Measurements from ENCODE around the gene ERC1. TPM values are rescaled to one million over a fixed set of nuclear protein-coding genes. Genes with fewer than 3 reads are reported as not detected.
"Not testable (repeated sequence)": the region's sequence is repeated elsewhere in the genome, so short reads cannot be mapped to it uniquely, and the experiment has no call there.

ERC1 gene
- total and polyA plus RNA-seq, 12 donors, result 6.5 to 67.5 (median 47.5) TPM

DNA sequence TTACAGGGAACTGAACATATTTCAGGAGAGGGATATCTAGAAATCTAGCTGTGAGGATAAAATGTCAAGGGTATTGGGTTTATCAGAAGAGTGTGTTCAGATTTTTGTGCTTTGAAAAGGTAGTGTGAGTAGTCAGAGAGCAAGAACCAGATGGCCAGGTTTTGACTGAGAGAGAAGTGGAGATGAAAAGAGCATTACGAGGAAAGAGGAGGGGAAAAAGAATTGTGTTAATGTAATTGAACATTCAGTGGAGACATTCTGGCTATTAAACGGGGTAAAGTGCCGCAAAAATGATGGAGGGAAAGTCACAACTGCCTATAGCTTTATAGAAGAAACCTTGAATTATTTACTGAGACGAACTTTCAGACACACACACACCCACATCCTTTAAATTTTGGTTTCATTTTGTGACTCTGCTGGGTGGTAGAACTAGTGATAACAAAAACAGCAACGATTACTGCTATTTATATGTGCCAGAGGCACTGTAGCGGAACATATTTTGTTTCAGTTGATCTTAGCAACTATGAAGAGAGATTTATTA, 213.6 kb downstream of the ERC1 start:
- intact Hi-C loops (cut with DNase I), result no loop called here
- DNase-seq (no peak), ATAC-seq (peak in 6 of 8 donors; percentile 23 to 71 (median 50))
- 9% methylated on average over 6 of the region's 6 CpGs for WGBS, 2 donors
- Histone ChIP-seq H3K27me3 (no peaks in the 10 kb centered on the region), H3K27ac (peak overlapping the region; percentile 29 to 89 (median 76)), H3K36me3 (peaks cover 0 to 3% (median 0%) of the 10 kb centered on the region in 9 donors), H3K9me3 (no peaks in the 10 kb centered on the region), H3K4me1 (peaks cover 0 to 49% (median 22%) of the 10 kb centered on the region in 9 donors), H3K4me3 (peak overlapping the region in 9 of 10 donors; percentile 32 to 58 (median 49))
- TF ChIP-seq, protein P1, sequence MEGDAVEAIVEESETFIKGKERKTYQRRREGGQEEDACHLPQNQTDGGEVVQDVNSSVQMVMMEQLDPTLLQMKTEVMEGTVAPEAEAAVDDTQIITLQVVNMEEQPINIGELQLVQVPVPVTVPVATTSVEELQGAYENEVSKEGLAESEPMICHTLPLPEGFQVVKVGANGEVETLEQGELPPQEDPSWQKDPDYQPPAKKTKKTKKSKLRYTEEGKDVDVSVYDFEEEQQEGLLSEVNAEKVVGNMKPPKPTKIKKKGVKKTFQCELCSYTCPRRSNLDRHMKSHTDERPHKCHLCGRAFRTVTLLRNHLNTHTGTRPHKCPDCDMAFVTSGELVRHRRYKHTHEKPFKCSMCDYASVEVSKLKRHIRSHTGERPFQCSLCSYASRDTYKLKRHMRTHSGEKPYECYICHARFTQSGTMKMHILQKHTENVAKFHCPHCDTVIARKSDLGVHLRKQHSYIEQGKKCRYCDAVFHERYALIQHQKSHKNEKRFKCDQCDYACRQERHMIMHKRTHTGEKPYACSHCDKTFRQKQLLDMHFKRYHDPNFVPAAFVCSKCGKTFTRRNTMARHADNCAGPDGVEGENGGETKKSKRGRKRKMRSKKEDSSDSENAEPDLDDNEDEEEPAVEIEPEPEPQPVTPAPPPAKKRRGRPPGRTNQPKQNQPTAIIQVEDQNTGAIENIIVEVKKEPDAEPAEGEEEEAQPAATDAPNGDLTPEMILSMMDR (IDR thresholded peaks at IDR 0.05), result no peak

DNA sequence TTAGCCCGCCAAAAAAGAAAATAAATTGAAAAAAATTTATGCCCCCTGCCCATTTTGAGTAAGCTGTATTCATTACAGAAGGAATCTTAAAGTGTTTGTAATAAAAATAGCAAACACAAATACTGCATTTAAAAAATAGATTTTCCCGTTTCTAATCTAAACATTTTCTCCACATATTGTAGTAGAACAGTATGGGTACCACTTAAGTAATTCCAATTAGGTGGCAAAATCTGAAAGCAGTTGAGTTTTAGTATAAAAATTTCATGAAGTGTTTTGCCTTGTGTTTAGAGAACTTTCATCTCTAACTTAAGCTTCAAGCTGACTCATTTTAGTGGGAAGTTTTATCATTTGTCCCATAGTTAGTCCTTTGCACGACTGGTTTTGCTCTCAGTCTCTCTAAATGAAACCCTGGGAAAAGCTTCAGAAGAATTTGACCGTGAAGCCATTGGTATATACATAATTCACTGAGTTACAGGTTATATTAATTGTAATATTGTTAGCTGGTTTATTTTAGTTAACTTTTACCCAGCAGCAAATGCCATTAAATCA, 214.6 kb downstream of the ERC1 start:
- intact Hi-C loops (cut with DNase I), result no loop called here
- Histone ChIP-seq H3K36me3 (peaks cover 0 to under 1% (median 0%) of the 10 kb centered on the region in 9 donors), H3K27me3 (no peaks in the 10 kb centered on the region), H3K4me1 (peaks cover 0 to 49% (median 22%) of the 10 kb centered on the region in 9 donors), H3K4me3 (peak overlapping the region in 9 of 10 donors; percentile 7 to 58 (median 49)), H3K9me3 (no peaks in the 10 kb centered on the region), H3K27ac (peak overlapping the region in 9 of 10 donors; percentile 29 to 89 (median 77))
- WGBS, 2 donors, result 46 to 52% methylated on average over 4 of the region's 4 CpGs
- DNase-seq, result no peak
- TF ChIP-seq, protein P1 (IDR thresholded peaks at IDR 0.05), result no peak
- no peak for ATAC-seq

DNA sequence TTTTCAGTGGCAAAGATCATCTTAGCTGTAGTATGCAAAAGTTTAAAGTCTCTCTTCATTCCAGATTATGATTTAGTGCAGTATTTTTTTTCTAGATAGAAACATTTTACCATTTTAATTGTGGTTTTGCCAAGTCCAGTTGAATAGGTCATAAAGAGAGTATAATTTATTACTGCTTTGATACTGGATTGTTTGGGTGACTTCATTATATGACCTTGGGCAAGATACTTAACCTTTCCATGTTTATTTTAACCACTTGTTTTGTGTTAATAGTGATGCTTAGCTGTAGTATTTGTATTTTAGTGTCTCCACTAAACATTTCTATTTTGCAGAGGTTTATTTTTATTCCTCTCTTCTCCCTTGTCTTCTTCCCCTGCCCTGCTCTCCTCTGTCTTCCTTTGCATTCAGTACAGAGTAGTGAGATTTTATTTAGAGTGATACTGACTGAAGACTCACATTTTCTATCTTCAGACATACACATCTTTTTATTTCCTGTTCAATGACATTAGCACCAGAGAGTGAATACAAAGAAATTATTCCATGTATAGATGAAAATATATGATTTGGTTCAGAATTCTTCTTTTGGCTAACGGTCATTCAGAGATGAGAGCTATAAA, 215.2 kb downstream of the ERC1 start:
- DNase-seq (no peak), ATAC-seq (no peak)
- peak overlapping the region in 4 of 10 donors; percentile 7 to 58 (median 54) for H3K4me3 ChIP-seq
- TF ChIP-seq, protein P1 (IDR thresholded peaks at IDR 0.05), result no peak
- intact Hi-C loops (cut with DNase I), result no loop called here
- peaks cover 0 to 50% (median 22%) of the 10 kb centered on the region in 9 donors for H3K4me1 ChIP-seq
- WGBS, 2 donors, result 46 to 61% methylated on average over 1 of the region's 1 CpG
- H3K27ac ChIP-seq, result peak overlapping the region in 9 of 10 donors; percentile 29 to 89 (median 77)
- H3K36me3 ChIP-seq, result no peaks in the 10 kb centered on the region
- no peaks in the 10 kb centered on the region for H3K9me3 ChIP-seq
- no peaks in the 10 kb centered on the region for H3K27me3 ChIP-seq

DNA sequence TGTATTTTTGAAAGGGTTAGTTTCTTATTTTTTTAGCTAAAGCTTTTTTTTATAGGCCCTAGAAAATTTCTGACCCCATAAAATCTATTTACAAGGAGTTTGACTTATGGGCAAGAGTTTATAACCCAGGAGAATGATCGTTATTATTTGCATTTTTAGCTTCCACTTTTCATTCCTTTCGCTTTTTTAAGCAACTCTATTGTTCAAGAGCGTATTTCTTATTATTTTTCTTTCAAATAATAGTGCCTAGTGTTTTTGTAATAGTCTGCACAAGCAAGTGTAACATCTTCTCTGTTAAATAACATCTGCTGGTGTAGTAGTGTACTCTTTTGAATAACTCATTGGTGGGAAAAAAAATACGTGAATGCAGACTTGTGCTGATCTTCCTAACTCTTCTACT, 216.3 kb downstream of the ERC1 start:
- no peaks in the 10 kb centered on the region for H3K9me3 ChIP-seq
- H3K27ac ChIP-seq, result peak overlapping the region in 5 of 10 donors; percentile 11 to 89 (median 81)
- ATAC-seq (no peak), DNase-seq (no peak)
- no peak overlapping the region for H3K4me3 ChIP-seq
- intact Hi-C loops (cut with DNase I), result no loop called here
- 80 to 88% methylated on average over 4 of the region's 4 CpGs for WGBS, 2 donors
- H3K4me1 ChIP-seq, result peaks cover 0 to 61% (median 22%) of the 10 kb centered on the region in 9 donors
- H3K36me3 ChIP-seq, result no peaks in the 10 kb centered on the region
- H3K27me3 ChIP-seq, result no peaks in the 10 kb centered on the region
- TF ChIP-seq, protein P1 (IDR thresholded peaks at IDR 0.05), result no peak

DNA sequence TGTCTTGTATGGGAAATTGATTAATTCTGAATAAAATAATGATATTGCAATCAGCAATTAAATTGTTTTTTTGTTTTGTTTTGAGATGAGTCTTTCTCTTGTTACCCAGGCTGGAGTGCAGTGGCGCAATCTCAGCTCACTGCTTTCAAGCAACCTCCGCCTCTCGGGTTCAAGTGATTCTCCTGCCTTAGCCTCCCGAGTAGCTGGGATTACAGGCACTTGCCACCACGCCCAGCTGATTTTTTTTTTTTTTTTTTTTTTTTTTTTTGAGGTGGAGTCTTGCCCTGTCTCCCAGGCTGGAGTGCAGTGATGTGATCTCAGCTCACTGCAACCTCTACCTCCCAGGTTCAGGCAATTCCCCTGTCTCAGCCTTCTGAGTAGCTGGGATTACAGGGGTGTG, 217.7 kb downstream of the ERC1 start:
- WGBS, 2 donors, result 95 to 96% methylated on average over 5 of the region's 5 CpGs
- ATAC-seq; H3K36me3 ChIP-seq; H3K4me3 ChIP-seq; intact Hi-C loops (cut with DNase I); H3K9me3 ChIP-seq; H3K27me3 ChIP-seq; DNase-seq; H3K27ac ChIP-seq: not testable (repeated sequence)
- peaks cover 0 to 56% (median 23%) of the 10 kb centered on the region in 9 donors for H3K4me1 ChIP-seq

Data from heart right ventricle (tissue), 16 donors.